A549 (cell line): ENCODE data around the gene ELMOD1. TPM values are rescaled to one million over a fixed set of nuclear protein-coding genes. Genes with fewer than 3 reads are reported as not detected.
A peak's percentile ranks its signal among the peaks of the same experiment; 100 is the strongest.
"Not testable (repeated sequence)": the region's sequence is repeated elsewhere in the genome, so short reads cannot be mapped to it uniquely, and the experiment has no call there.

ENCODE experiments used
- ATAC-seq, 2 experiments: fragments of 200-7000 bp in 1 of 2; fragments of >200 bp in 1 of 2; cut with Nextera tagmentation in 1 of 2; cut with Tn5 transposase in 1 of 2; 3 replicates each; pipeline versions ENCODE4 v1.8.0 to v1.9.1; 2018 to 2020; ENCODE audit warnings: mild to moderate bottlenecking in 1 of 2, moderate library complexity in 1 of 2
- CTCF ChIA-PET: fragments of 300-600 bp; sonication (Branson Sonifier 250); formaldehyde crosslinking; extraction: SDS; loops from one replicate; lab custom pipeline; 2021; ENCODE audit warnings: antibody characterized with exemption, inconsistent platforms; lab: Yijun Ruan, JAX
- POLR2A ChIA-PET: fragments of 350-600 bp; formaldehyde crosslinking; extraction: SDS; loops from one replicate; lab custom pipeline; 2021; ENCODE audit warnings: antibody characterized with exemption, inconsistent platforms; lab: Yijun Ruan, JAX
- DNase-seq, 2 experiments: peaks; one replicate each; pipeline versions ENCODE4 v3.0.0 to v3.0.0-alpha.2; 2011 to 2016; ENCODE audit warnings: low read depth in 1 of 2, low spot score in 1 of 2
- FAIRE-seq: peaks from 2 replicates; lab custom pipeline; 2011; peaks lifted over from hg19 to GRCh38; lab: Jason Lieb, UNC
- H3K27ac ChIP-seq, 2 experiments: fragments of >200 bp; sonication (Bioruptor Twin); formaldehyde crosslinking; 3 replicates each; pipeline ENCODE4 v1.5.1; 2016 to 2017
- H3K4me1 ChIP-seq: fragments of >200 bp; sonication (Bioruptor Twin); formaldehyde crosslinking; 3 replicates; pipeline ENCODE4 v1.6.1; 2016
- H3K4me2 ChIP-seq: fragments of >200 bp; sonication (Bioruptor Twin); formaldehyde crosslinking; 3 replicates; pipeline ENCODE4 v1.6.1; 2016
- H3K4me3 ChIP-seq: fragments of >200 bp; sonication (Bioruptor Twin); formaldehyde crosslinking; 3 replicates; pipeline ENCODE4 v1.5.1; 2016
- H3K9me3 ChIP-seq: fragments of >200 bp; sonication (Bioruptor Twin); formaldehyde crosslinking; 3 replicates; pipeline ENCODE4 v1.6.1; 2016
- ATOH8 ChIP-seq: fragments of 250-450 bp; sonication (Bioruptor Pico); IDR thresholded peaks from 2 replicates; pipeline ENCODE4 v1.5.0; 2020; ENCODE audit warnings: low read depth, mild to moderate bottlenecking, moderate library complexity
- CHD4 ChIP-seq: fragments of 200-600 bp; sonication (generic); IDR thresholded peaks from 2 replicates; pipeline ENCODE4 v1.6.1; 2016; ENCODE audit warnings: antibody characterized with exemption, mild to moderate bottlenecking, borderline replicate concordance
- CTCF ChIP-seq: fragments of >200 bp; sonication (Bioruptor Twin); formaldehyde crosslinking; IDR thresholded peaks from 3 replicates; pipeline ENCODE4 v1.5.1; 2016
- E2F6 ChIP-seq: IDR thresholded peaks from 2 replicates; pipeline ENCODE4 v1.6.1; 2012; ENCODE audit warnings: low read depth, borderline replicate concordance
- GATA3 ChIP-seq: IDR thresholded peaks from 2 replicates; pipeline ENCODE4 v1.6.1; 2012; ENCODE audit warnings: borderline replicate concordance
- HOXB13 ChIP-seq: fragments of 250-450 bp; sonication (Bioruptor Pico); IDR thresholded peaks from 2 replicates; pipeline ENCODE4 v1.5.0; 2020; ENCODE audit warnings: low read depth, mild to moderate bottlenecking, moderate library complexity
- MAX ChIP-seq: IDR thresholded peaks from 2 replicates; pipeline ENCODE4 v1.6.1; 2012
- NFE2L2 ChIP-seq: fragments of 150-350 bp; conservative IDR thresholded peaks from 2 replicates; pipeline ENCODE4 v1.6.1; 2014; ENCODE audit warnings: low read length
- RAD21 ChIP-seq, 2 experiments: fragments of >200 bp in 1 of 2; sonication (Bioruptor Twin) in 1 of 2; formaldehyde crosslinking in 1 of 2; IDR thresholded peaks in 1 of 2; conservative IDR thresholded peaks in 1 of 2; 2 replicates in 1 of 2; 3 replicates in 1 of 2; pipeline ENCODE4 v1.6.1; 2012 to 2018; ENCODE audit warnings: inconsistent platforms in 1 of 2
- RARB ChIP-seq: fragments of 250-450 bp; sonication (Bioruptor Pico); IDR thresholded peaks from 2 replicates; pipeline ENCODE4 v1.8.0; 2021; ENCODE audit warnings: mild to moderate bottlenecking, moderate library complexity
- SMC3 ChIP-seq: fragments of >200 bp; sonication (Bioruptor Twin); formaldehyde crosslinking; IDR thresholded peaks from 3 replicates; pipeline ENCODE4 v1.6.1; 2018; ENCODE audit warnings: inconsistent platforms
- WGBS: methylation state at CpG from one replicate; pipeline ENCODE4 v1.1.6; 2017; ENCODE audit errors: missing lambda C conversion rate; 5-methylcytosine and 5-hydroxymethylcytosine counted together
- polyA plus RNA-seq, 4 experiments: library from polyadenylated mRNA; depleted of rRNA in 3 of 4; stranded (reverse); fragments of >200 nt; fragmentation: RNase III in 1 of 4; extraction: RNeasy Plus Mini Kit Qiagen cat#74134 plus additional on column Dnase treatment in 1 of 4; gene quantifications; 2 replicates in 3 of 4; 3 replicates in 1 of 4; pipeline ENCODE4 v1.2.3, GENCODE V29; 2011 to 2017

ELMOD1 gene
- polyA plus RNA-seq, 2 of the 4 experiments (the other 2 are of a cell fraction): 0.04 to 0.08 TPM

- ATAC-seq: peak in 1 of 2 experiments; percentile 61; a peak in 2 of 6 replicates
- WGBS: 17% methylated on average over 2 of the region's 2 CpGs
- FAIRE-seq, H3K27ac ChIP-seq: not testable (repeated sequence)
- CTCF ChIA-PET: interaction anchor here (0.7 to 6.6 kb wide), 16 partner anchors 10 to 322 kb away, joined by 3 to 61 read pairs (median 4); no protein-coding TSS in a partner anchor
- peak in 1 of 2 experiments; percentile 36 for DNase-seq
- TF ChIP-seq RAD21 (conservative IDR thresholded peaks at IDR 0.05 in 1 of 2, IDR thresholded peaks at IDR 0.05 in 1 of 2) (peak; percentile 62 to 67), SMC3 (peak; percentile 82), CTCF (peak; percentile 74)
- TF ChIP-seq, all 56 proteins: peak for 3; not testable (repeated sequence) for 53
- H3K9me3 ChIP-seq, H3K4me3 ChIP-seq, H3K4me1 ChIP-seq, POLR2A ChIA-PET, H3K4me2 ChIP-seq: not testable (repeated sequence)
These were observed 14.2 kb upstream of the ELMOD1 start for GRCh38 chr11:107576497-107577345.

- Histone ChIP-seq H3K4me2 (no peak overlapping the region), H3K4me3 (no peak overlapping the region), H3K27ac (no peak overlapping the region), H3K9me3 (no peaks in the 10 kb centered on the region), H3K4me1 (no peaks in the 10 kb centered on the region)
- 64% methylated on average over 3 of the region's 6 CpGs for WGBS
- ChIA-PET POLR2A (no interaction called here), CTCF (interaction anchor here (0.6 to 6.6 kb wide), 13 partner anchors 9 to 321 kb away, joined by 3 to 61 read pairs (median 3); no protein-coding TSS in a partner anchor)
- TF ChIP-seq CHD4 (no peak), NFE2L2 (no peak), ATOH8 (CRISPR knock-in tag) (no peak), HOXB13 (CRISPR knock-in tag) (no peak), RARB (CRISPR knock-in tag) (no peak), MAX (no peak), GATA3 (no peak)
- FAIRE-seq (no peak), ATAC-seq (no peak), DNase-seq (no peak)
These were observed 13.6 kb upstream of the ELMOD1 start for GRCh38 chr11:107577346-107577711.

GRCh38 chr11:107579169-107579568 lies 11.8 kb upstream of the ELMOD1 start:
- POLR2A ChIA-PET, H3K4me2 ChIP-seq, H3K4me3 ChIP-seq, H3K27ac ChIP-seq, DNase-seq, FAIRE-seq, H3K4me1 ChIP-seq, ATAC-seq, H3K9me3 ChIP-seq: not testable (repeated sequence)
- 86% methylated on average over 2 of the region's 2 CpGs for WGBS
- CTCF ChIA-PET: interaction anchor here (1.5 to 6.6 kb wide), 3 partner anchors 11 to 110 kb away, joined by 3 to 61 read pairs (median 6); no protein-coding TSS in a partner anchor

- H3K4me3 ChIP-seq: no peak overlapping the region
- H3K4me2 ChIP-seq: no peak overlapping the region
- DNase-seq (no peak), FAIRE-seq (no peak), ATAC-seq (no peak)
- no peak for TF ChIP-seq E2F6
- POLR2A ChIA-PET: no interaction called here
- CTCF ChIA-PET: interaction anchor here (1.2 kb wide), 1 partner anchor 190 kb away, joined by 3 read pairs; no protein-coding TSS in a partner anchor
- H3K4me1 ChIP-seq: no peaks in the 10 kb centered on the region
- WGBS: 52% methylated on average over 3 of the region's 3 CpGs
- no peaks in the 10 kb centered on the region for H3K9me3 ChIP-seq
- no peak overlapping the region for H3K27ac ChIP-seq
These were observed 9.8 kb upstream of the ELMOD1 start for GRCh38 chr11:107581147-107581546.
